HG03095 (cell line): Measurements from ENCODE around the gene PKNOX2.

ENCODE experiments used
- ATAC-seq: cut with Tn5 transposase; IDR thresholded peaks from one replicate; pipeline ENCODE4 v1.9.1; 2021; ENCODE audit warnings: moderate library complexity; ENCODE audit not compliant: unreplicated experiment

Gene PKNOX2

DNA sequence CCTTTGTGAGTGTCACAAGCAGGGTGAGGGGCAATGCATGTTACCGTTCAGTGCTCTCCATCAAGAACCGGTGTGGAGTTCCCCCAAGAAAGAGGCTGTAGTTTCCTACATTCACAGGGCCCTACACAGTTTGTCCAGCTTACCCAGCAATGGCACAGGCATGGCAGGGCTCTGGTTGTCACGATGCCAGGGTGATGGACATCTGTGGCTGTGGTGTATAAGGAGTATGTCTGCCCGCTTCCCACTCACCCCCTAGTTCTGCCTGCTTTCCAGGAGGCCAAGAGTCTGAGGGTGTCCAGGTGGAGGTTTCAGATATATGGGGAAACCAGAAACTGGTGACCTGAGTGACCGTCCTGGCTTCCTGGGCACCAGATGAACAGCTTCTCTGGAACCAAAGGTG lies 116.1 kb downstream of the PKNOX2 start:
- no peak for ATAC-seq

DNA sequence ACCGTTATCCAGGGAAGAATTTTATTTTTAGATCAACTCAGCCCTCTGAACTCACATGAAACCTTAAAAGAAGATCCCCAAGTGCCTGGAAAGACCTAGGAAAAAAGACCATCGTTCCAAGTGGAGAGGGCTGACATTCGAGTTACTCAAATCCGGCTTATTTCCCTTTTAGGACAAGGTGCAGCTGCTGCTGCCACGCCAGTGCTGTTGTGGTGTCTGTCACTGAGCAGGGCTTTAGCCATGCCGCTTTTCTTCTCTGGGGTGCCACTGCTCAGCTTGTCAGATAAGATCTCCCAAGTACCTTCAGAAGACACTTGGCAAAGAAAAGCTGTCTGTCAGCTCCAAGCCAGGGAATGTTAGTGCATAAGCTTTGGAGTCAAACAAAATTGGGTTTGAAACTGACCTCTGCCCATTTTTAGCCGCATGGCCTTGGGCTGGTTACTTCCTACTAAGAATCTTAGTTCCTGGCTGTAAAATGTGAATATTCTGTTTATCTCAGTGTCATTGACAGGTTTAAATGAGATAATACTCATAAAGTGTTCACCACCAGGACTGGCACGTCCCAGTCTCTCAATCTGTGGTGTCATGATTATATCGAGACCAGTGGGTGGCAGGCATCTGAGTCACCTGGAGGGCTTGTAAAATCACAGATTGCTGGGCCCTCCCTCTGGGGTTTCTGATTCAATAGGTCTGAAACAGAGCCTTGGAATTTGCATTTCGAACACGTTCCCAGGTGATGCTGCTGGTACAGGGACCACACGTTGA lies 117.5 kb downstream of the PKNOX2 start:
- ATAC-seq, result no peak

DNA sequence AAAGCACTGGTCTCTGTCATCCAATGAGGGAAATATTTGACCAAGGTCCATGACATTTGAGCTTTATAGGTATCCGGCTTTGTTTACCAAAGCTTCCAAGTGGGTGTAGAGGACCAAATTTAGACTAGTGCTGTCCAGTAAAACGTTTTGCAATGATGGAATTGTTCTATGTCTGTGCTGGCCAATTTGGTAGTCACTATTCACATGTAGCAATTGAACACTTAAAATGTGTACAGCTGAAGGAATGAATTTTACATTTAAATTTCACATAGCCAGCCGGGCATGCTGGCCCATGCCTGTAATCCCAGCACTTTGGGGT lies 118.0 kb downstream of the PKNOX2 start:
- no peak for ATAC-seq

DNA sequence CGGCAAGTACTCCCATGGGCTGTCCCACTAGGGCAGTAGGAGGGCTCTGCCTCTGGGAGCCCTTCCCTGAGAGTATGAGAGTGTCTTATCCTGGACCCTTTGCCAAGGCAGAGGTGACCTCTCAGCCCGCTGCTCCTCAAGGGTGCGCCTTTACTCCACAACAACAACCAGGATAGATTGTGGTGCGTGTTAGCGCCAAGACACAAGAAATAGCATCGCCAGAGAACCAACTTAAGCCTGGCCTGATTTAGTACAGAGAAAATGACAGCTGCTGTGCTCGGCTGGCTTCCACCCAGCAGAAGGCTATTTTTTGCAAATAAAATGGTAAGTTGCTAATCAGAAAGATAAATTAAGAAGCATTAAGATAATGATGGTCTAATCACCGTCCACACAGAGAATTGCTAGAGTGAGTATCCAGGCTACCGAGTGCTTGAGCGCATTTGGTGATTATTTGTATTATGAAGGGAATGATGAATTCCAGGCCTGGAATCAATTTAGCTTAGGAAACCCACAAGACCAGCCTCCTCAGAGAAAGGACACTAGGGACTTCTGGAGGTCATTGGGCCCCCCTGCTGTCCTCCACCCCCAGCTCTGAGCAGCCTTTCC lies 119.8 kb downstream of the PKNOX2 start:
- no peak for ATAC-seq

- ATAC-seq, result no peak
These were observed 121.3 kb downstream of the PKNOX2 start for GRCh38 chr11:125285844-125286243.

- no peak for ATAC-seq
These were observed 121.9 kb downstream of the PKNOX2 start for GRCh38 chr11:125286486-125286885.

- no peak for ATAC-seq
These were observed 123.1 kb downstream of the PKNOX2 start for GRCh38 chr11:125287491-125288210.

DNA sequence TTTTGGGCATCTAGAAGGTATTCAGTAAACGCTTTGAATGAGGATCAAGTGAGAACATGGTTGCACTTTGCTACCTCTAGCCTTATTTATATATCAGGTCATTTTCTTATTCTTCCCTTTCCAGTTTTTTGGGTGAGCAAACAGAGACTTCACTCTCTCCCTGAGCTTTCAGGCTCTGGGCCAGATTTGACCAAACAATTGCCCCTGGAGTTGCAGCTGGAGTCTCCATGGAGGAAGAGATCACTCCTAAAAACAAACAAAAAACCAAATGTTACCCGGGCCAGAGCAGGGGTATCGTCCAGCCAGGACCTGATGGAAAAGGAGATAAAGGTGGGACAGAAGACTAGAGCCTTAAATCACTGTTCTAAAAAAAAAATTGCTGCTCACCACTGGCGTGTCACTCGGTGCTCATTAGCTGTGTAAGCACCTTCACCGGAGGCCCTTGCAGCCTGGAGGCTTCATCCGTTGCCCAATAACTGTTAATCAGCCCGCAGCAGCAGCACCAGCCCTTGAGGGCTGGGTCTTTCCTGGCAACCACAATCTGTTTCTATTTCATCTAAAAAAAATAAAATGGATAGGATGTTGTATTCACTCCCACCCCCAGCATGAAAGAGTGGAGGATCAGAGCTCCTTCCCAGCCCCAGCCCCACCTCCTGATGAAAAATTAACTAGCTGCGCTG lies 125.0 kb downstream of the PKNOX2 start:
- ATAC-seq, result no peak

GRCh38 chr11:125290263-125290662 lies 125.7 kb downstream of the PKNOX2 start:
- ATAC-seq, result no peak

DNA sequence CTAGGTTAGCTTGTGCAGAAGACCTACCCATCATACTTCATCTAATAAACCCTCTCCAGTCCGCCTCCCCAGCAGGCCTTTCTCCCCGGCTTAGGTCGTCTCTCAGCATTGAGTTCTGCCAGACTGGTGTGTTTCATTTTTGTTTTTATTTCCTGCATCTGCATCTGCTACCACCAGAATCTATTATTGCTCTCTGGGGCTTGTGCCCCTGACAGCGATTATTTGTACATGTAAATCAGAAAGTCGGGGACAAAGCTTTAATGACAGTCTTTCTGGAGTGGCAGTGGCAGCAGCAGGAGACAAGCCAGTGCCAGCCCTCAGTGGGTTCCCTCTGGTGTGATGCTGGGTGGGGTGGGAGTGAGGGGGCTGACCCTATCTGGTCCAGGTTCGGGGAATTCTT lies 127.5 kb downstream of the PKNOX2 start:
- no peak for ATAC-seq

DNA sequence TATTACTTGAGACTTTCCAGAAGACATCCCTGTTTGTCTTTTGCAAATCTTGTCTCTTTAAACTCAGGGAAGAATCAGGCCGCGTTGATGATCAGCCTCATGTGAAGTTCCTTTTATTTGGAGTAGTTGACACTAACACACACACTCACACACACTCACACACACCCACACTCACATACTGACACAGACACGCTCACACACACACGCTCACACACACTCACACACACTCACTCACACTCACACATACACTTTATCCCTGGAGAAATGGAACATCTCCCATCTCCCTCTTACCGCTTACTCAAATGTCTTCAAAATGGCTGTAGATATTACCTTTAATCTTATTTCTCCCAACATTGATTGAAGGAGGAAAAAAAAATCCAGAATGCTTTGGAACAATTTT lies 129.0 kb downstream of the PKNOX2 start:
- no peak for ATAC-seq

GRCh38 chr11:125295931-125296330 lies 131.4 kb downstream of the PKNOX2 start:
- no peak for ATAC-seq

DNA sequence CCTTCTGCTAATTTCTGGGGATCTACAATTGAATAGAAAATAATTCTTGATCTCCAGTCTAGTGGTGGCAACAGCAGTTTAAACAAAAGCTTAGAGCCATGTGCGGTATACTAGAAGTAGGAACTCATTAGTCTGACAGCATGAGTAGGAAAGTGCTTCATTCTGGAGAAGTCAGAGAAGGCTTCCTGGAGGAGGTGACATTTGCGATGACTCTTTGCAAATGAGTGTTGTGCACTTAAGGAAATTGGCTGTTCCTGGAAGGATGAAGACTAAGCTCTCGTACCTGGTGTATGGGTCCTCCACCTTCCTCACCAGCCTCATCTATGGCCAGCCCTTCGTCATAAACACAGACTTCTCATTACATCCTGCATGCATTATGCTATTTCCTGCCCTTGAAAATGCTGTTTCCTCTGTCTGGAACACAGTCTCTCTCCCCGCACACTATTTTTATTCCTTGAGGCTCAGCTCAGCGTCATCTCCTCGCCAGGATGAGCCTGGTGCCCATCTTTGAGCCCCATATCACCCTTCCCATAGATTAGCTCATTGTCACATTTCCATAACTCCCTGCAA lies 132.9 kb downstream of the PKNOX2 start:
- no peak for ATAC-seq

- no peak for ATAC-seq
These were observed 134.6 kb downstream of the PKNOX2 start for GRCh38 chr11:125299061-125299615.

DNA sequence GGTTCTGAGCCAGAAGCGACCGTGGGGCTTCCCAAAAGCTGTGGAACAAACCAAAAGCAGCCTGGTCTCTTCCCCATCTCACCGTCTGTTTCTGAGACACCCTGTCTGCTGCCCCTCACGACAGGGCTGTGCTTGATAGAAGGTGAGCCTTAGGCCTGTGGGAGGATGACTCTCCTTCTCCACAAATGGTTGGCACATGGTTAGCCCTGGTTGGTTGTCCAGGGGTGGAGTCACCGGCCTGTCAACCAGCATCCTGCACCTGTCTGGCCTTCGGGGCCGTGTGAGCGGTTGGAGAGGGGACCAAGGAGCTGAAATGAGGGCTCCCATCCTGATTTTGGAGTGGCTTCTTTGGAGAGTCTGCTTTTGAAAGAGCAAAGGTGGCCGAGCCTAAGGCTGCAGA lies 135.3 kb downstream of the PKNOX2 start:
- ATAC-seq, result no peak

DNA sequence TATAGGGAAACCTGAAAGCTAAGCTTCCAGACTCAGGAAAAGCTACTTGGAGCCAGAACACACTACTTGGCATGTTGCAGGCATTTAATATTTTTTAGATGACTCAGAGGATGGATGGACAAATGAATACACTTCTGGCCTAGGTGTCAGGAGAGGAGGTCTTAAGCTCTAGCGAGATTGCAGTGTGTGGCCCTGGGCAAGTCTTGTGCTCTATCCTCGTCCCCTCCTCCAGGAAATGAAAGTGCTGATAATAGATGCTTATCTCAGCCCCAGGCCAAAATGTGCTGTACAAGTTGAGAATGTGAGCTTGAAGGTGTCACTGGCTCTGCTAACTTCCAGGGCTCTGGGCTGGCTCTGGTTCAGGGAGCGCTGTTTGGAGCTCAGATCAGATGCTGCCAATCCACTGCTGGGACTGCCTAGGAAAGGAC lies 136.3 kb downstream of the PKNOX2 start:
- ATAC-seq, result no peak

GRCh38 chr11:125301346-125301745 lies 136.8 kb downstream of the PKNOX2 start:
- ATAC-seq, result no peak

GRCh38 chr11:125303186-125303585 lies 138.6 kb downstream of the PKNOX2 start:
- no peak for ATAC-seq

GRCh38 chr11:125303694-125304093 lies 139.1 kb downstream of the PKNOX2 start:
- no peak for ATAC-seq

- no peak for ATAC-seq
These were observed 139.6 kb downstream of the PKNOX2 start for GRCh38 chr11:125304136-125304535.

DNA sequence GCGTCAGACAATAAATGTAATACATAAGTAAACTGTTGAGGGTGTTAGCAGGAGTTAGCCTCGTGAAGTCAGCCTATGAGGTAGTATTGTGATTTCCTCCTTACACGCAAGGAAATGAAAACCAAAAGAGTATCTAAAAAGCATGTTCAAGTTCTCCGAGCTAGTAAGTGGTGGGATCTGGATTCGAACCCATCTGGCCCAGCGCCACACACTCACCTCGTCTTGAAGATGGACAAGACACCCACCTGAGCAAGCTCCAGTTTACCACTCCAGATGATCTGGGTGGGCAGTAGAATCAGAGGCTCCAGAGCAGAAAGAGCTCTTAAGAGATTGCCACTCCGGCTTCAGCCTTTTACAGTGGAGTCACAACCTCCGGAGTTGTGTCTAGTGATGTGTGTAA lies 140.3 kb downstream of the PKNOX2 start:
- ATAC-seq, result no peak
